OCI-LY1 (cell line): ENCODE measurements around the gene NME9.

ENCODE experiments used
- EZH2 ChIP-seq: fragments of 200-600 bp; sonication (generic), shearing (Covaris generic); IDR thresholded peaks from 2 replicates; pipeline ENCODE4 v1.8.0; 2017; ENCODE audit warnings: borderline replicate concordance, mixed run types, mild to moderate bottlenecking, antibody characterized with exemption, low read length, moderate library complexity, mixed read lengths
- TF ChIP-seq, protein P1 (sequence below): fragments of 200-600 bp; sonication (generic), shearing (Covaris generic); IDR thresholded peaks from 2 replicates; pipeline ENCODE4 v1.5.1; 2017; ENCODE audit warnings: mild to moderate bottlenecking, antibody characterized with exemption, low read length, moderate library complexity, mixed read lengths

DNA sequence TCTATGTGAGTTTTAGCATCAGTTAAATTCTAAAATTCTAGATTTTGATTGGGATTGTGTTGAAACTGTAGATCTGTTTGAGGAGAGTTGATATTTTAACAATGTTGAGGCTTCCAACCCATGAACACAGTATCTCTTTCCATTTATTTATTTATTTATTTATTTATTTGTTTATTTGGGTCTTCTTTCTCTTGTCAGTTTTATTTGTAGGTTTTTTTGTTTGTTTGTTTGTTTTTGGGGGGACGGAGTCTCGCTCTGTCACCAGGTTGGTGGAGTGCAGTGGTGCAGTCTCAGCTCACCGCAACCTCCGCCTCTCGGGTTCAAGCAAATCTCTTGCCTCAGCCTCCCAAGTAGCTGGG, 44.1 kb upstream of the NME9 start:
- TF ChIP-seq, protein P1, sequence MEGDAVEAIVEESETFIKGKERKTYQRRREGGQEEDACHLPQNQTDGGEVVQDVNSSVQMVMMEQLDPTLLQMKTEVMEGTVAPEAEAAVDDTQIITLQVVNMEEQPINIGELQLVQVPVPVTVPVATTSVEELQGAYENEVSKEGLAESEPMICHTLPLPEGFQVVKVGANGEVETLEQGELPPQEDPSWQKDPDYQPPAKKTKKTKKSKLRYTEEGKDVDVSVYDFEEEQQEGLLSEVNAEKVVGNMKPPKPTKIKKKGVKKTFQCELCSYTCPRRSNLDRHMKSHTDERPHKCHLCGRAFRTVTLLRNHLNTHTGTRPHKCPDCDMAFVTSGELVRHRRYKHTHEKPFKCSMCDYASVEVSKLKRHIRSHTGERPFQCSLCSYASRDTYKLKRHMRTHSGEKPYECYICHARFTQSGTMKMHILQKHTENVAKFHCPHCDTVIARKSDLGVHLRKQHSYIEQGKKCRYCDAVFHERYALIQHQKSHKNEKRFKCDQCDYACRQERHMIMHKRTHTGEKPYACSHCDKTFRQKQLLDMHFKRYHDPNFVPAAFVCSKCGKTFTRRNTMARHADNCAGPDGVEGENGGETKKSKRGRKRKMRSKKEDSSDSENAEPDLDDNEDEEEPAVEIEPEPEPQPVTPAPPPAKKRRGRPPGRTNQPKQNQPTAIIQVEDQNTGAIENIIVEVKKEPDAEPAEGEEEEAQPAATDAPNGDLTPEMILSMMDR = no peak
- no peak for TF ChIP-seq EZH2
